ENCODE results near the gene CXCL9.

DNA sequence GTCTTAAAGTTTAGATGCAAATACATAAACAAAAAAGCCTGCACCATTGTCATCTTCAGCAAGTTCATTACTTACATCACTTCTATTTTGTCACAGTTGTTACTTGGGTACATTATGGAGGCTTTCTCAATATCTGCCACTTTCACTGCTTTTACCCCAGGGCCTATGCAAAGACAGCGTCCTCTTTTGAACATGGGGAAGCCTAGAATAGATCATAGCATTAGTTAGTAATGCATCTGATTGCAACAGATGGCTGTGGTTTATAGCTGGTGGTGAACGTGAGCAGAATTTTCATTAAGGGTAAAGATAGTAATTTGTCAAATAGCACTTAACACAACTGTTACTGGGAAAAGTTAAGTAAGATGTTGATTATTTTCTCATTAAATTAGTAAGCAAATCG, 27.8 kb upstream of the CXCL9 start:
- TF ChIP-seq CTCF (IDR thresholded peaks at IDR 0.05), result no peak
- no peak for TF ChIP-seq EZH2 (IDR thresholded peaks at IDR 0.05; ENCODE audit: borderline replicate concordance, insufficient read depth, low read depth, low read length, poor library complexity, severe bottlenecking)

Measured in B cell (primary cell).